KG1 (cell line): ENCODE results near the gene SLC22A23.

ENCODE experiments used
- DNase-seq: peaks from one replicate; lab custom pipeline; 2025; lab: John Stamatoyannopoulos, UW

SLC22A23 gene

DNA sequence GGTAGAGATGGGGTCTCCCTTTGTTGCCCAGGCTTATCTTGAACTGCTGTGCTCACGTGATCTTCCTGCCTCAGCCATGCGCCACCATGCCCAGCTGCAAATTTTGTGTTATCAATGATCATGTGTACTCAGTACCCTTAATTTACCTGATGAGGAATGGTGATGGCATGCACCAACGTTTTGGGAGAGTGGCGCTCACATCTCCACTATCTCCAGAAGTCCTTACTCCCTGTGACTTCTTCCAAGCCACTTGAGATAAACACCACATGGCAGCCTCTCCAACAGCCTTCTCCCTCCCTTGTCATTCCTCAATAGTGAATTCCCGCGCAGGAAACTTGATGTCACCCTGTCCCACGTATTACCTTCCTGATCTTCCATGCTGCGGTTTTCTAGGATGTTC is 140.0 kb downstream of the SLC22A23 start:
- DNase-seq, result no peak

DNA sequence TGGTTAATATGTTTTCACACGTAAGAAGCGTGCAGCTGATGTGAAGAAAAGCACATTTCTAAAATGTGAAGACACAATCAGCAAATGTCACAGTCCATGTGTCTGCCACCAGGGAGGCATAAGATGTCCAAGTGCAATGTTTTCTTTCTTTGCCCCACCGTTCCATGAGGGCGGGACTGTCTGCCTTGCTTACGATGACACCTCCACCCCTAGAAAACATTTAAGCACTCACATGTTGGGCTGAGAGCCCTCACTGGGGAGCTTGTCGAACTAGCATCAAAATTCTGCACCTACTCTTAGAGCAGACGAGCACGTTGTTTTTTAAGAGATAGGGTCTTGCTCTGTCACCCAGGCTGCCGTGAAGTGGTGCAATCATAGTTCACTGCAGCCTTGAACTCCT is 140.5 kb downstream of the SLC22A23 start:
- DNase-seq, result no peak

DNA sequence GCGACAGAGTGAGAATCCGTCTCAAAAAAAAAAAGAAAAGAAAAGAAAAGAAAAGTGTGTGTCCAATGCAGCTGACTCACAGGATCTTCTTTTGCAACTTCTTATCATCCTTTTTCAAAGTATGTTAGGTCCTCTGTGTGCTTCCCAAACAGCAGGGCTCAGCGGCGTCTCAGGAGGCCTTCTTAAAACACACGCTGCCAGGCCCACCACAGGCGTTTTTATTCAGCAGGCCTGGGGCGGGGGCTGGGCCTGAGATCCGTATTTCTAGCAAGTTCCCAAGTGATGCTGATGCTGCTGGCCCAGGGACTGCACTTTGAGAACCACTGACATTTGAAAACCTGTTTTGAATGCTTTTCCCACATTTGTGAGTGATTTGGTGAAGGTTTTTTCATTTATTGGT is 141.0 kb downstream of the SLC22A23 start:
- no peak for DNase-seq

DNA sequence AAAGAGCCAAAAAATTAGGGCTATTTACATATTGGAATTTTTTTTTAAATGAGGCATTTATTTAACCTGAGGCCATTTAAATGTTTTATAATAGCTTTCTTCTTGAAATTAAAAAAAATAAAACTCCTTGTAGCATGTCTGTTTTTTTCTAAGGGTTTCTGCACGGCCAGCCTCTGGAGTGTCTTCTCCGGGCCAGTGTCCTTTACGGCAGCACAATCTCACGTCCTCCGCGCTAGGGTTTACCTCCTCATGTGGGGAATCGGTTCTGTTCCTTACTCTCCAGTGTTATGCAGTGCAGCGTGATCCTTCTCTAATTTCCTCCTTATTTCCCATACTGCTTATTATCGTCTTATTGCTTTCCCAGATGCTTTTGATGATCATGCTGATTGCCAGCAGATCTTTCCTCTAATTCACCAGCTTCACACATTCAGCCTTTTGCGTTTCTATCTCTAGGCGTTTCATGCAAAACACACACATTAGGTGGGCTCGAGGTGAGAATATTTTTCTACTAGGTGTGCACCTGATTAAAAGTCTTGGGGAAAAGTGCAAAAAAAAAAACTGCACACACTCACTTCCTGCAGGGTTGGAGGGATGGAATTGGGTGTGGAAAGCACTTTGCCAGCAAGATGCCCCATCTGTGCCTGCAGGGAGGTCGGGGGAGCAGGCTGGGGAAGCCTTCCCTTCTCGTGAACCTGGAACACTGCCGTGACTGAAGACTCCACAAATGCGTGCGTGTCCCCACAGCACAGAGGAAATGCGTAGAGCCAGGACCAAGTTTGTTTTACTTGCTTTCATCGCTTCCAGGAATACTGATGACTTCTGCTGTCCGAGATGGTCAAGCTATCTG is 142.0 kb downstream of the SLC22A23 start:
- DNase-seq, result no peak

DNA sequence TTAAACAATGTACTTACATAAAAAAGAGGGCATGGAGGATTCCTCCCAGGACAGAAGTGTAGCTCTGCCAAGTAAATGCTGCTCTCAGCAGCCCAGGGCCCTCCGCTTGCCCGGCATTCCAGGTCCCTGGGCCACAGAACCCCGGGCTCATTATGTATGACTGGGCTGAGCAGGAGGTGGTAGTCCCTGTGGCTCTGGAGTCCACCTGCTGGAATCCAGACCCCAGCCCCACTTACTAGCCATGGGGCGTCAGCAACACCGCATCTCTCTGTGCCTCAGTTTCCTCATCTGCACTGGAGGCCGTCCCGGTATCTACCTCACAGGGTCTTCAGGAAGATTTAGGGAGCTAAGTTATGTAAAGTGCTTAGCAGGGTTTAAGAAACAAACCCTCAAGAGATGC is 142.7 kb downstream of the SLC22A23 start:
- no peak for DNase-seq

DNA sequence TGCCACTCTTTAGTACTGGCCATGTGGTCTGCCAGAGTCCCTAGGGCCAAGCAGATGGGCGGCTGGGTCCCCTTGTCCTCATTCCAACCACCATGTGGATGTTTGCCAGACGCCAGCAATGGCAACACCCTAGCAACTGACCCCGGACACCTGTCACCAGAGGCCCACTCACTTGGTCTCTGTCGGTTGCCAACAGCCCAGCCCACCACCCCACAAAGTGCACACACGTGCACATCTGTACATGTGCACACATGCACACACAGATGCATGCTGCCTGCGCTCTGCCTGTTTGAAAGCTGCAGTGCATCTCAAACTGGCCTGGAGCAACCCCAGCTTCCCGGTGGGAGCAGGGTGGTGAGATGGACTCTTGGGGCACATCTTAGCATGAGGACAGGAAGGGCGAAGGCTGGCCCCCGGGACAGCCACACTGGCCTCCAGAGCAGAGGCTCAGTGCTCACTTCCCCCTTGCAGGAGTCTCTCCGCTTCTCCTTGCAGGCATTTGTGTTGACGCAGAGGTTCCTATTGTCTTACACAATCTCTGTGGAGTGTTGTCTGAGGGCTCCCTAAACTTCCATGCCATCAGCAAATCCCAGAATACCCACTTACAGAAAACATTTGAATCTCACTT is 144.1 kb downstream of the SLC22A23 start:
- DNase-seq, result no peak

DNA sequence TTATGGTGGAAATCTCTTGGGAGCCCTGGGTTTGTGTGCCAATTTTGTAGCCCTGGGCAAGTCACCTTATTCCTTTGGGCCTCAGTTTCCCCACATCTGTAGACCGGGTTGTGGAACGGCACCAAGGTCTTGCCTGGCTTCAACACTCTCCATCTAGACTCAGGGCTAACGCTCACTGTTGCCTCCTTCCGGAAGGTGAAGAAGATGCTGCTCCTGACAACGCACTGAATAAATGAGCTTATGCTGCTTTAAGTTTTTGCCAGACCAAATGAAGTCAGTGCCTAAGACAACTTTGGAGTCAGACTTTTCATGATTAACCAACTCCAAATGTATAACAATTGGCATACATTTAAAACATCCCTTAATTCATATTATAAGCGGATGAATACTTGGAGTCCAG is 145.0 kb downstream of the SLC22A23 start:
- no peak for DNase-seq

DNA sequence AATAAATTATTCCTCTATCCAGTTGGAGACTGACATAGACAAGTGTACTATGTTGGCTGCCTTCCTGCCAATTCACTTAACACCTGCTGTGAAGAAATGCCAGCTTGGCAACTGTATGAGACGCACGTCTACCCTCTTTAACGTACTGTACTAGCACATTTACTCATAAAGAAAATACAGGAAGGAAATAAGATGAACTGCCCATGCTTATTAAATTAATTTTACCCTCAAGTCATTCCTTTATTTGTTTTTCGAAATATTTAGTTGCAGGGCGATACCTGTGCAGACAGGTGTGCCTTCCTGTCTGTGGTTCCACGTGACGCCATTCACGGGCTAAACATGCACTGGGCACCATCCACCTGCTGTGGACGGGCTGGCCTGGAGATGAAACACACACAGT is 146.1 kb downstream of the SLC22A23 start:
- no peak for DNase-seq

DNA sequence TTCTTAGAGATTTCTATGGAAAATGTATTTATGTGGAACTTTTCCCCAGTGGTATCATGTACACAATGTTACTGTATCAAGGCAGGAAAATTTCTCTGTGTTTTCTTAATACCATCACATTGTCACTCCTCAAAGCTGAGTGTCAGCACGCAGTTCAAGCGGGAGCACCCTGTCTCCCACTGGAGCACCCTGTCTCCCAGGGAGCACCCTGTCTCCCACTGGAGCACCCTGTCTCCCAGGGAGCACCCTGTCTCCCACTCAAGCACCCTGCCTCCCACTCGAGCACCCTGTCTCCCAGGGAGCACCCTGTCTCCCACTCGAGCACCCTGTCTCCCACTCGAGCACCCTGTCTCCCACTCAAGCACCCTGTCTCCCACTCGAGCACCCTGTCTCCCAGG is 146.8 kb downstream of the SLC22A23 start:
- DNase-seq, result no peak

DNA sequence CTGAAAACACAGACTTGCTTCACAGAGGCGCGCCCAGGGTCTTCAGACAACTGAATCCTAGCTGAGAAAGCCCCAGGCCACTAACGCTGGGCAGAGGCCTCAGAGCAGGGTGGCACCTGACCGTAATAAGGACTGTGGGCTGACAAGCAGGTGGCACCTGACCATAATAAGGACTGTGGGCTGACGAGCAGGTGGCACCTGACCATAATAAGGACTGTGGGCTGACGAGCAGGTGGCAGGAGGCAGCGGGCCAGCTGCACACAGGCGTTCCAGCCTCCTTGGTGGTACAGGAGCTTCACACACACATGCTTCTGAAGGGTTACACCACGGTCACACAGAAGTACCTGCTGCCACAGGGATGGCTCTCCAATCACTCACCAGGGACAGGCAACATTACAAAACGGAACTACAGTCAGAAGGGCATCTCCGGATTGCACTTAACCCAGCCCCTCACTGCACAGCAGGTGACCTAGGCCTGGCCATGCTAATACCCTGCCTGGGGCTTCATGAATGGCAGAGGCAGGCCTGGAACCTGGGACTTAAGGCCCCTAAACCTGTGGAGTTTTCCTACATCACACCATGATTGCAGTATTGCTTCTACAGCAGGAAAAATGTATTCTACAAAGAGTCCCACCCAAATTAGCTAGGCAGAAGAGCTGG is 147.3 kb downstream of the SLC22A23 start:
- no peak for DNase-seq

DNA sequence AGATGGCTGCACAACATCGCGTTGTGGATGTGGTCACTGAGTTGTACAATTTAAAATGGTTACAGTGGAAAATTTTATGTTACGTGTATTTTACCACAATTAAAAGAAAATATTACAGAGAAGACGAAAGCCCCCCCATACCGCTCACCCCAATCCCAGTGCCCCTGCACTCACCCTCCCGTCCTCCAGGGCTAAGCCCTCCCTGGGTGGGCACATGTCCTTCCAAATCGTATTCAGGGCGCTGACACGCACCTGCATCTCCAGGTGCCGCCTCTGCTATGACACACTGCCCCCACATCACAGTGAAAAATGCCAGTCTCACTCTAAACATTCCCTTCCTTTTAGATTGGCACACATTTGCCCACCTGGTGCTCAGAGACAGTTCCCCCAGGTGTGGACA is 148.7 kb downstream of the SLC22A23 start:
- no peak for DNase-seq

DNA sequence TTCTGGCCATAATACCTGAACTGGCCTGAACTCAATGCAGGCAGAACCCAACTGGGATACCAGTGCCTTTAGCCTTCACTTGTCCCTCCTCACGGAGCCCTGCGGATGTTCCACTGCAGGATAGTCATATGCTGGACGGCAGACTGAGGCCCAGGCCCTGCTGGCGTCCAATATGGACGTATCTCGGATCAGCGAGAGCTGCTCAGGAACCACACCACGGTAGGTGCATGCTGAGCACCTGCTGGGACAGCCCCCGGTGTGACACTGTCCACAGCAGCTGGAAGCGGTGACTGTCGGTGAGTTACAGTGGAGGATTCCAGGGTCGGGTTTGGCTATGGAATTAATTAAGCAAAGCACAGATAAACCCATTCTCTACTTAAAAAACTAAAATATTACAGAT is 149.4 kb downstream of the SLC22A23 start:
- DNase-seq, result no peak

DNA sequence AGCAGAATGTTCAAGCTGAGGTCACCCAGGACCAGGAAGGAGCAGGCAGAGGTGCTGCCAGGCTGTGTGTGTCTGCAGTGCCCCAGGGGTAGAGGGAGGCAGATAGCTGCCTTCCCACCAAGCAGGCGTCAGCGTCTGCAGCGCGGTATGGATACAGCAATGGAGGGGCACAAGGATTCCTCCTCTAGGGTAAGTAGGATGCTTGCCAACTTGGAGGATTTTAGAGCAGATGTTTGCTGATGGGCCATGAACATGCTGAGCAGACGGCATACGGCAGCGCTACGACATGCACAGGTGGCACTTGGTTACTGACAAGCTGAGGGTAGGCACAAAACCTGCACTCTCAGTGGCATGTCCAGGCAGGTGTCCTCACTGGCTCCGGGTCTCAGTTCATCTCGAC is 150.0 kb downstream of the SLC22A23 start:
- DNase-seq, result no peak

DNA sequence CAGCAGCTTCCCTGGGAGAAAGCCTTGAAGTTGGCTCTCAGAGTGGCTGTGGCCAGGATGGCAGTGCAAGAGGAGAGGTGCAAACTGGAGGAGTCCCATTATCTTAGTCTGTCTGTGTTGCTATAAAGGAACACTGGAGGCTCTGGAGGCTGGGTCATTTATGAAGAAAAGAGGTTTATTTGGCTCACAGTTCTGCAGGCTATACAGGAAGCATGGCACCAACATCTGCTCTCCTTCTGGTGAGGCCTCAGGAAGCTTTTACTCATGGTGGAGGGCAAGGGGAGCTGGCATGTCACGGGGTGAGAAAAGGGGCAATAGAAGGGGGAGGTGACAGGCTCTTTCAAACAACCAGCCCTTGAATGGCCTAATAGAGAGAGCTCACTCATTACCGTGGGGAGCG is 151.0 kb downstream of the SLC22A23 start:
- no peak for DNase-seq

DNA sequence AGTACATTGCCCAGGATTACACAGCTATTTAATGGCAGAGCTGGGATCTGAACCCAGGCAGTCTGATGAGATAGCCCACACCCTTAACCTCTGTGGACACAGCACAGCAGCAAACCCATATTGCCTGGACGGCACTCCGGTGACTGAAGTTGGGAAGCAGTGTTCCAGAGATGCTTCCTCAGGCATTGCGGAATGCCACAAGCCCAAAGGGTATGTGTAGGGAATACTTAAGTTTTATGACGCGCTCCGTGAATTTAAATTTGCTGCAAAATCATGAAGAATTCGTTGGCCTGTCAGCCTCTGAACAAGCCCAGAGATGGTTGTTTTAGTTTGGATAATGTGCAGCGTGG is 151.7 kb downstream of the SLC22A23 start:
- no peak for DNase-seq

DNA sequence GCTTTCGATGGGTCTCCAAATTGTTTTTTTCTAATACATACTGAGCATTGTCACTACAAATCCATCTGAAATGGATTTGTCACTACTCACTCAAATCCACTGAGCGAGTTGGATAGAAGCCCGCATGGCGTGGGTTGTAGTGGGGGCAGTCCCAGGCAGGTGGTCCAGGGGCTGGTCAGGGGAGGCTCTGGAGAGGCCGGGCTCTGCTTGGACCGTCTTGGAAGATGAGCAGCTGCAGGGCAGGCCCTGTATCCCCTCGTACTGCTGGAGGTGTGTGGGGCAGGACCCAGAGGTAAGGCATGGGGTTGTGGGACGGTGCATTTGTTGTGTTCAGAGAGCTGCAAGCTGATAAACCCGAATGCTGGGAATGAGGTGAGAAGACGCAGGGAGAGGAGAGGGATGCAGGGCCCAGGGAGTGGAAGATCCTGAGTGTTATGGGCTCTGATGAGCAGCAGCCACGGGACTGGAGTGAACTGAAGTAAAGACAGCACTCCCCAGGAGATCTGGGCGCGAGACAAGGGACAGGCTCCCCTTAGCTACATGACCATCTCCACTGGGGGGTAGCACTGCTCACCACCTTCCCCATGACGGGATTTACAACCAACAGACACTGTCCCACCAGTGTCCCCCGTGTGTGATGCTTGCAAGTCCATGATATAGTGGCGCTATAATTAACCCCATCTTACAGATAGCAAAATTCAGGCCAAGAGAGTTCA is 152.2 kb downstream of the SLC22A23 start:
- DNase-seq, result no peak

DNA sequence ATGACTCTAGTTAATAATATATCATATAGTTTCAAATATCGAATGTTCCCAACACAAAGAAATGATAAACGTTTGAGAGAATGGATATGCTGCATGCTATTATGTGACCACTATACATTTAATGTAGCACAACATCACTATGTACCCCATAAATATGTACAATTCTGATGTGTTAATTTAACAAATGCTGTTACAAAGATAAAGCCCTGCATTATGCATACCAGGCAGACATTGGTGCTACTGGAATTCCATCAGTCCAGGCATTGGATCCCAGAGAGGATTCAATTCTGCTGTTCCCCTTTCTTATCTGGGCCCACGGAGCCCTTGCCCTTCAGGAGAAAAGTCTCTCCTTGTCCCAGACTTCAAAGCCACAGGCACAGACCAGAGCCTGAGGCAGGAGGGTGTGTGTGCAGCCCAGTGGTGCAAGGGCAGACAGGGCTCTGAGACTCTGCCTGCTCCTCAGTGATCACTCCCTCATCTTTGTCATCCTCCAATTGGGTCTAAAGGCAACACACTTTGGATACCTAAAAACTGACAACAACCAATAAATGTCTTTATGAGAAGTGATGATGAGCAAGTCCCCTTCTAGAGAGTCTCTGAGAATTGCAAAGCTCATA is 152.9 kb downstream of the SLC22A23 start:
- DNase-seq, result no peak

DNA sequence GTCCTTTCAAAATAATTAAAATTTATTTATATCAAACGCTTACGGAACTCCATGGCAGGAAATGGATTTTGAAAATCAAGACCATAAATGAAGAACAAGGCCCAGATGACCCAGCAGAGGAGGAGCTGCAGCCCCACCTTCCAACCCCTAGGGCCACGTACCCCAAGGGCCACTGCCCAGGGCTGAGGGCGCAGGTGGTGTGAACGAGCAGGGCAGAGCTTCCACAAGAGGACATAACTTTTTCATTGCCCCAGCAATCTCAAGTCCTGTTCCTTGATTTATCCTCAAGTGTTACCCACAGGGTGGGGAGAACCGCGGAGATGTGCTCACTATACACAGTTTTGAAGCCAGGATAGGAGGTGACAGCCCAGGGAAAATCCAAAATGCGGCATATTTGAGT is 155.3 kb downstream of the SLC22A23 start:
- DNase-seq, result no peak

DNA sequence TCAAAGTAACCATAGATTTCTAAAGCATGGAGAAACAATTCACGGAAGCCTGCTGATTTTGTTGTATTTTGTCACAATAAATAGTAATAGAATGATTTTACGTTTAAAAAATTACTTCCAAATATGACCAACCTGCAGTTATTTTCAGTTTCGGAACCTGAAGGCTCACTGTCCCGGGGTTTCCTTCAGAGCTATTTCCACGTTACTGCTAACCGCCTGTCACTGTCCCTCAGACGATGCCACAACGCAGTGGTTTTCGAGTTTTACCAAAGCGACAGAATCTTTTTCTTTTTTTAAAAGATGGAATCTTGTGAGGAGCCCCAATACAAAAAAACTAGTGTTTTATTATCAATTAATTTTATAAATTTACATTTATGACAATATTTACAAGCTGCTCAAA is 157.6 kb downstream of the SLC22A23 start:
- no peak for DNase-seq

DNA sequence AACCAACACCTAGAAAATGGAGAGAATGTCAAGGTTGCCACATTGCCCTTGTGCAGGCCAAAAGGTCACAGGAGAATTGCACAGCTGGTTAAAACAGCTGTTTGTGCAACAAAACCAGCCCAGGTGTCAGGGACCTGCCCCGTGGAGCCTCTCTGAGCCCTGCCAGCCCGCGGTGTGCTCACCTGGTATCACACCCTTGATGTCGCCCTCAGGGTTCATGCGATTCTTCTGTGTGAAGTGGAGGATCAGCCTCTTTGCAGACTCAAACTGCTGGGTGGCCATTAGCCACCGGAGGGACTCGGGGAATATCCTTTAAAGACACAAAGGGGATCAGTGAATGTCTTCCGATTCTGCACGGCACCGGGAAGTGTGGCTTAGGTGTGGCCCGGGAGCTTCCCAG is 158.9 kb downstream of the SLC22A23 start:
- no peak for DNase-seq

DNA sequence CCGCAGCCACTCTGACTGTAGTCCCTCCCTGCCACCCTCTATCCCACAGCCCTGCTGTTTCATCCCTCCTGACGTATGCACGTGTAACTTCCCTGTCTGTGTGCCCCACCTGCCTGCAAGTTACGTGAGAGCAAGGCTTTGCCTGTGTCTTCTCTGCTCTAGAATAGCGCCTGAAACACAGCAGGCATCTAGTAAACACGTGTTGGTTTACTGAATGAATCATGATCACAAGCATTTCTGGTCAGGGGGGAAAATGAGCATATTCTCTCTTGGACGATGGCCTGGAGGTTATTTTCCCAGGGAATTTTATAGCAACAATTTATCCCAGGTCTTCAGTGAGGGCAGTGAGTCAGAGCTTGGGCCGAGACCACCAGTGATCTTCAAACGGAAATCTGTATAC is 159.8 kb downstream of the SLC22A23 start:
- no peak for DNase-seq

DNA sequence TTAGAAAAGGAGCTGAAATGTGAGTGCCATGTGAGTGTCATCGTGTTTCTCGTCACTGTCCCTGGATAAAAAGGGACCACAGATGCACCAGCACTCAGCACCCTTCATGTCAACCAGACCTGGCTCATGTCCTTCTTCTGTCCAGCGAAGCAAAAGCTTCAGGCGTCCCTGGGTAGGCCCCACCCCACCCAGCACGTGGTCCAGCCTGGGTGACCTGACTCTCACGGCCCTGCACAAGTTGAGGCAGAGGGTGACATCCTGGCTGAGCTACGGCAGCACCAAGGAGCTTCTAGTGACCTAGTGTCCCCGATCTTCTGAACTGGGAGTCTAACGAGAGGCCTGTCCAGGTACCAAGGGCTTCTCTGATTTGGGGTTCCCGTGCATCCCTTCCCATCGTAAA is 160.3 kb downstream of the SLC22A23 start:
- DNase-seq, result no peak
